TTC549 (cell line): ENCODE data around the gene DTNA.
"Not testable (repeated sequence)": the region's sequence is repeated elsewhere in the genome, so short reads cannot be mapped to it uniquely, and the experiment has no call there.

Source experiments
- FAIRE-seq: peaks from 2 replicates; lab custom pipeline; 2012; peaks lifted over from hg19 to GRCh38; lab: Jason Lieb, UNC

DTNA gene

DNA sequence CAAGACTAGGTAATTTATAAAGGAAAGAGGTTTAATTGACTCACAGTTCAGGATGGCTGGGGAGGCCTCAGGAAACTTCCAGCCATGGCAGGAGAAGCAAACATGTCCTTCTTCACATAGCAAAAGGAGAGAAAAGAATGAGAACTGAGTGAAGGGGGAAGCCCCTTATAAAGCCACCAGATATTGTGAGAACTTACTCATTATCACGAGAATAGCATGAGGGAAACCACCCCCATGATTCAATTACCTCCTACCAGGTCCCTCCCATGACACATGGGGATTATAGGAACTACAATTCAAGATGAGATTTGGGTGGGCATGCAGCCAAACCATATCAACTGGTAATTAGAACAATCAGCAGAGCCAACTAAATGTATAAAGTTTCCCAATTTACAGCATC, 196.9 kb downstream of the DTNA start:
- FAIRE-seq = not testable (repeated sequence)

DNA sequence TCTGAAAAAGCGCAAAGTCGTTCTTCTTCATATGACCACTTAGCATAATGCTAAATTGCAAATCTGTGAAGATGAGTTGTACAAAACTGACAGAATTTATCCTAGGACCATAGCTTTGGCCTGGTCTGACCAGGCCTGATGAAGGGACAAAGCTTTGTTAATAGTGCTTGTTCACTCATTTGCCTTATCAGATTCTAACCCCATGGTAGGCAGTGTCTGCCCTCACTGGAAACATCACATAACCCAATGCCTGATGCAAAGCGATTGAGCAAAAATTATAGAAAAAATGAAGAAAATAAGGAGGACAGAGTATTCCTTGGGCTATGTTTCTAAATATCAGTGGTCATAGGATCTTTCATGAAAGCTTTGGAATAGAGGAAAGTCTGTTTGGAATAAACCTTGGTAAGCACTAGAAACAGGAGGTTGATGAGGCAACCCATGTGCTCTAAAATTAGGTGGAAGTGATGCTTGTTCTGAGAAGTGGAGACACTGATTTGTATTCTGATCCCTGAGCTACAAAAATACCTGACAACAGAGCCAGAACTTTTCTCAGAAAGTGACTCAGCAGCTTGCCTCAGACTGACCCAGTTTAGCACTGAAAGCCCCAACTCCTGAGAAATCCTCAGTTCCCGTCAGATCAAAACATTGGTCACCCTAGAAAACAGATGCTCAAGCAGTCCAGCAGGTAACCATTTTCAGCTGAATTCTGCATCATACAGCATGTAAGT, 199.7 kb downstream of the DTNA start:
- no peak for FAIRE-seq

DNA sequence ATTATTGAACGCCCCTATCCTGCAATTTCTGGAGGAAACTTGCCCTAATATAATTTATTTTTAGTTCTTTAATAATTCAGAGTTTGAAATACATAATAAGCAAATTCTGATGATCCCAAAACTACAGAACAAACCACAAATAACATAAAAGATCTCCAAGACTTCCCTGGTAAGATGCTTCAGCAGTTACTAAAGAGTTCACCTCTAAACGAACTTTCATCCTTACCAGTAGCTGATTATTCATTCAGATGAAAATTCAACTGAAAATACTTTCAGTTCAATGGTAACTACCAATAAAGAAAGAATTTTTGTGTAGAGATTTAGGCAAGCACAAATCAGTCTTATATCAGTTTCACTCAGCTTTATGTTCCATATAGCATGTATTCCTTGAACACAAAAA, 201.0 kb downstream of the DTNA start:
- FAIRE-seq = no peak

DNA sequence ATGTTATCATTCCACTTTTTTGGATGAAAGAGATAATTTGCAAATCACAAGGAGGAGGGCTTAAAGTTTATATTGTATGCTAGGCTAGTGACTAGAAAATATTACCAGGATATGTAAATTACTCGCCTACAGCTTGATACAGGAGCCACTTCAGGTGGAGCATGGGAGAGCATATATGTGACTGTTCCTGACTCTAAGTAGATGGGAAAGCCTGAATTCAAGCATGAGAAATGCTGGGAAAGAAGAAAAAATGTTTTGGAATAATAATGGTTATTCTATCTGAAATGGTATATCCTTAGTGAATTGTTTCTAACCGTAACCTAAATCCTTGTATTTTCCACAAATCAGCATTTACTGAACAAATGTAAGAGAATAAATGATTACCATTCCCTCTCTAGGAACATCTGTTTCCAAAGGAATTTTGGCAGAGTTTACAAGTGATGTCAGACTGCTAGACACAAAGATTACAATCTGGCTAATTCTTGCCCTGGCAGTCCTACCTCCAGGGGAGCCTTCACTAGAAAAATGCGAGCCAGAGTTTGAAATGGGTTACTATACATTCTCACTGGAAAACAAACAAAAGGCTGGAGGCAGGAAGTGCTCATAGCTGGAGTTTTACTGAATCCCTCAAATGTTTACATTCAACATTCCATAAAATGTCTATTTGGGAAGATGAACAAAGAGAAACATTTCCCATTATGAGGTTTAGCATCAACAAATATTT, 201.7 kb downstream of the DTNA start:
- FAIRE-seq = no peak

DNA sequence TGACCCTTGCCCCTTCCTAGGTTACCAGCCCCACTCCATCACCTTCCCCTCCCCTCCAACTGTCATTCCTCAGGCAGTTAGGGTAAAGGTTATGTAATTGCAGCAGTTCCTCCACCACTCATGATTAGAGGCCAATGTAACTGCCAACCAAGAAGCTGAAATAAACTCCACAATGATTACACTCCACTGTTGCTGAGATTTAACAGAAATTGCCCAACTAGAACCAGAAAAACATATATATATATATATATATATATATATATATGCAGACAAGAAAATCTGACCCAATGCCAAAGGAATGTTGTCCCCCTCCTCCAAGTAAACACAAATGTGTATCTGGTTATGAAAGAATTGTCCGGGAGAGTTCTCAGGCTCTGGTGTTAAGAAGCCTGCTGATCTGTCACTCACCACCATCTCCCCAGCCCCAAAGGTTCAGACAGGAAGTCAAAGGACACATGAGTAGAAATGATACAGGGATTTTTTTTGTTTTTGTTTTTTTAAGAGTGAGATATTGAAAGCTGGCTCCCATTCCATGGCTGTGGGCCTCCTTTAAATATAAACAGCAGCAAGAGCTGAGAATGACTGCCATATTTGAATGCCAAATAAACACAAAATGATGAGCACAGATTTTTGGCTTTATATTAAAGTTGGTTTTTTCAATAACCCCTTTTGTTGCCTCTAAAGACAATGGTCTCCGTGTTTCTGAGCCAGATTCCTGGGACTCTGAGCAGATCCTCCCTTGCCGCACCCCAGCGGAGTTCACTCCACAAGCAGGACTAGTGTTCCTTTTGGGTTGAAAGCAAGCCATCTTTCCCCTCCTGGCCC, 204.0 kb downstream of the DTNA start:
- no peak for FAIRE-seq

DNA sequence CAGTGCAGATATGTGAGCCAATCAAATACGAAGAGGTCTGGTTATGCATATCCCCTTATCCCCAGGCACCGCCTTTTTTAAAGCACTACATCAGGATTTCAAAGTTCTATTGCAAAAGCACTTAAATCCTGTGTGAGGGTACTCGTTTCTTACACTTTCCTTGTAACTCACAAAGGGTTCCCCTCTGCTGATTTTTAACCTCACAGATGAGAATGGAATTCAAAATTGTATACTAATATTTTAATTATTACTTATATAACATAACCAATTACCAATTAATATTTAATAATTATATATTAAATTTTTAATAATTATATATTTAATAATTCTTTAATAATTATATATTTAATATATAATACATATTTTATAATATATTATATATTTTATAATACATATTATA, 204.9 kb downstream of the DTNA start:
- FAIRE-seq = no peak

DNA sequence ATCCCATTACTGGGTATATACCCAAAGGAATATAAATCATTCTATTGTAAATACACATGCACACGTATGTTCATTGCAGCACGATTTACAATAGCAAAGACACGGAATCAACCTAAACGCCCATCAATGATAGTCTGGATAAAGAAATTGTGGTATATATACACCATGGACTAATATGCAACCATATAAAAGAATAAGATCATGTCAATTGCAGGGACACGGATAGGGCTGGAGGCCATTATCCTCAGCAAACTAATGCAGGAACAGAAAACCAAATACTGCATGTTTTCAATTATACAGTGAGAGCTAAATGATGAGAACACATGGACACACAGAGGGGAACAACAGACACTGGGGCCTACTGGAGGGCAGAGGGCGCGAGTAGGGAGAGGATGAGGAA, 206.4 kb downstream of the DTNA start:
- FAIRE-seq = not testable (repeated sequence)

DNA sequence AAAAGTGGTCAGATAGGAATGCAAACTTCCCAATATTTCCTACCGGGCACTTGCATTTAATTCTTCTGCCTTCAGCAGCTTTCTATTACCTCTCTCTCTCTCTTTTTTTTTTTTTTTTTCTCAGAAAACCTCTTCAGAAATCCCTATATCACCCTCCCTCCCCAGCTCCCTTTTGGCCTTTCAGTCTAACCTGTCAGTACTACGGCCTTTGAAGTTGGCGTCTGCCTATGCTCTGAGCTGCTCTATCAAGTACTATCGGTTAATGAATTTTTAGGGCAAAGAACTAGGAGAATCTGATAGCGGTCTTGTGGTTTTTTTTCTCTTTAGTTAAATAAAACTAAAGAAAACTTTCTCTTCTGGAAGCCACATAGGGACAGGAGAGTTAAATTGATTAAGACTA, 208.8 kb downstream of the DTNA start:
- no peak for FAIRE-seq

DNA sequence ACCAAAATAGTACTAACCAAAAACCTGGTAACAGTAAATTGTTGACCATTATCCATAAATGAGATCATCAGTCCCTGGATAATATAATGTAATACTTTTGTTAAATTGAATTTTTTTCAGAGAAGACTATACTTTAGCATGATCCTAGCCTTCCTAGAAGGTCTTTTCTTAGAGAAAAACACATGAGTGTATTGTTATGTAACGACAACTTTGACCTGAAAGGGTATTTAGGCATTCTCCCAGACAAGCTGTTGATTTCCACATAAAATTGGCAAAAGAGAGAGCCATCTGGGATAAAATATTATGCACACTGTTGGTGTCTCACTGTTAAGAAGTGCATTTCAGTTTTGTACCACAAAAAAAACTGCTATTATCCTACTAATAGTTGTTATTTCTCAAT, 211.1 kb downstream of the DTNA start:
- no peak for FAIRE-seq

DNA sequence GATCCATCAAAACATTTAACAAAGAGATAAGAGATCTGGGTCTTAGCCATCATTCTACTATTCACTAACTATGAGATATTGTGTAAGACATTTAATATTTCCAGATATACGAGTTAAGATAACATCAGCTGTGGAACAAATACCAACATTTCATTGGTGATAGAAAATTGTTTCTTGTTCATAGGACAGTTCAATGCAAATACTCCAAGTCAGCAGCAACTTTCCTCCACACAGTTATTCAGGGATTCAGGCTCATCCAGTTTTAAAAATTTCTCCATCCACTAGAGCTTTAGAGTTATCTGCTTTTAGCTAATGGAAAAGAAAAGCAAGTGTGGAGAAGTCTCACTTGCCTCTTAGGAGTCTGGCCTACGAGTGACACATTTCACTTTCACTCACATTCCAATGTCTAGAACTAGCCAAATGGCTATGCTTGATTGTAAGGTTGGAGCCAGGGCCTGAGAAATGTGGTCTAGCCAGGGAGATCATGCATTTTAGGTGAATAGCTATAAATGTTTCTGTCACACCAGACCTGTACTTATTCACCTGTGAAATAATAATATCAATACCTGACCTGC, 211.8 kb downstream of the DTNA start:
- no peak for FAIRE-seq

DNA sequence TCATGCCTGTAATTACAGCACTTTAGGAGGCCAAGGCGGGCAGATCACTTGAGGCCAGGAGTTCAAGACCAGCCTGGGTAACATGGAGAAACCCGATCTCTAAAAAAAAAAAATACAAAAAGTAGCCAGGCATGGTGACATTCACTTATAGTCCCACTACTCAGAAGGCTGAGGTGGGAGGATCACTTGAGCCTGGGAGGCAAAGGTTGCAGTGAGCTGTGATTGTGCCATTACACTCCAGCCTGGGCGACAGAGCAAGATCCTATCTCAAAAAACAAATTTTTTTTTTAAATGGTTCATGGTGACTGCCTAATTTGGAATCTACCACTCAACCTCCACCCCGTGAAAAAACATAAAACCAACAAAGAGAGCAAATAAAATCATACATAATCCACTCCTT, 212.5 kb downstream of the DTNA start:
- FAIRE-seq = not testable (repeated sequence)

DNA sequence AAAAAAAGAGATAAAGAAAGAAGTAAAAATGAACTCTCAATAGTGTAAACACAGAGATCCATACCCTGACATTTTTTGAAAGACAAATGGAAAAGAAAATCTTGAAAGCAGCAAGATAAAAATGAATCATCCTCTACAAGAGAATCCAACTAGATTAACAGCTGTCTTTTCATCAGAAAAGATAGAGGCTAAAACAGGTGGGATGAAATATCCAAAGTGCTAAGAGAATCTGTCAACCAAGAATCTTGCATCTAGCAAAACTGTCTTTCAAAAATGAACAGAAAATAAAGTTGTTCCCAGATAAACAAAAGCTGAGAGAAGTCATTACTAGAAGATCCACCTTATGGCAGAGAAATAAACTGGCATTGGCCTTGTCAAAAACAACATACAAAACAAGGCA, 213.8 kb downstream of the DTNA start:
- FAIRE-seq = no peak

DNA sequence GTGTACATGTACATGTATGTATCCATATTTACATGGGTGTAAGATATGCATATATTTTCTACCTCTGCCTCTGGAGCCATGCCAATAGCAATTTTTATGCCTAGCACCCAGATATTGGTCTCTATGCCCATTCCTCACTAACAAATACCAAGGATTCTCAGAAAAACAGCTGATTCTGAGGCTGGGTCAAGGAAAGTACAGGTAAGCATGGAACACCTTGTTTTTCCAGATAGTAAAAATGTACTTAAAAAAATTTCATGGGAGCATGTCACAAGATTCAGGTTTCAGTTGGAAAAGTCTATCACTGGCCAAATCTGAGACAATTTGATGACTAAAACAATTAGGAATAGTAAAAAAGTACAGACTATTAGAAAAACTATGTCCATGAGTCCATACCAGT, 216.6 kb downstream of the DTNA start:
- no peak for FAIRE-seq

DNA sequence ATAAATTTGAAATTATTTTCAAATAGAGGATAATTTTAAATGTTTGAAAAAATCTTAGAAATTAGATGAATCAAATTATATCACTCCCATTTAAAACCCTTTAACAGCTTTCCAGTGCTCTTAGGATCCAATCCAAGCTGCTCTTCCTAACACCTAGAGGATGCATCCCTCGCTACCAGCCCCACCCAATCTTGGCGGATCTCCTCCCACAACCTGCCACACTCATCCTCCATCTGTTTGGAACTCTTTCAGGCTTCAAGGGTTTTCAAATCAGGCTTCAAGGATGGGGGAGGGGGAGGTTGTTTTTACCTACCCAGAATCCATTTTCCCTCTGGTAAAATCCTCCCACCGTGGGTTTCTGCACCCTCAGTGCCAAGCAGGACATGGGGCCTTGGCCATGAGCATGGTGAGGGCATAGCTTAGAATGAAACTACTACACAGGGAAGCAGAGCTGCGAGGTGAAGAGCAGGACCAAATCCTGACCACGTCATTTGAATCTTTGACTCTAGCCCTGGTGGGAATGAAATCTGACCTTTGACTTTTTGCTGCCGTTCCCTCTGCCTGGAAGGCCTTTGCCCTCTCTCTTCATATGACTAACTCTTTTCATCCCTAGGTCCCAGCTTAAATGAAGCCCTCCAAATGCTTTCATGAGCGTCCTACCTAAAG, 218.1 kb downstream of the DTNA start:
- no peak for FAIRE-seq

DNA sequence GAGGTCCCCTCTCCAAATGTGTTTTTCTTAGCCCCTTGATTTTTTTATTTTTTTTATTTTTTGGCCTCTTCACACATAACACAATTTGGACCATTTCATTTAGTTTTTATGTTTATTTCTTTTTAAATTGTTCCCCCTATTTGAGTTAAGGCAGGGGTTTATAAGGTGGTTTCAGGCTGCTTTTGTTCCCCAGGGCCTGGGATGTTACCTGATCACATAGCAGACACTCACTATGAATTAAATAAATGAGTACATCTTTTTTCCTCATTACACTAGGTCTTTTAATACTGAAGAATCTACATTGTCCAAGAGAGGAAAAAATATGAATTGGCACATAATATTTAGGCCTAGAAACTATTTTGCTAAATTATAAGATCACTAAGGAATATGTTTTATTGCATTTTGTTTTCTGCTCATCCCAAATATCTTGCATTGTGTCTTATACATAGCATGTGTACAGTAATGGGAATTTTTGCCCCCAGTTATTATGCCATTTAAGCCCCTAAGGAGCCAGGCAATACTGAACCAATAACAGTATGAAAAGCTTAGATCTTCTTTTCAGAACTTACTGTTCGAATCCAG, 218.7 kb downstream of the DTNA start:
- no peak for FAIRE-seq

DNA sequence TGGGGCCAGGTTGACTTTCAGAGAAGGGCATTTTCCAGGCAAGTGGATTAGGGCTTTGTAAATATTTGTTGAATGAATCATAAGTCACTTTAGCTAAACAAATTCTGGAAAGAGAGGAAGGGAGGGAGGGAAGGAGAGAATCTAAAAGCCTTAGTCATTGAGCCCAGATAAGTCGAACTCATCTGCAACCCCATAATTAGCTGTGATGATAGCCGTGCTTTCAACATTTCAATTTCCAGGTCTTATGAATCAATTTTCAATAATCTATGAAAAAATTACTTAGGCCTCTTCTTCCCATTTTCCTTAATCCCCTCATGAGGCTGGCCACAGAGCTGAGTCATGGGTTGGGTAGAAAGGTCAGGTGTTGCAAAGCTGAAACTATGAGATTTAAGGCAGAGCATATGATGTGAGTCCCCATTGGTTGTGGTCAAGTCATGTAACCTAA, 219.3 kb downstream of the DTNA start:
- no peak for FAIRE-seq

DNA sequence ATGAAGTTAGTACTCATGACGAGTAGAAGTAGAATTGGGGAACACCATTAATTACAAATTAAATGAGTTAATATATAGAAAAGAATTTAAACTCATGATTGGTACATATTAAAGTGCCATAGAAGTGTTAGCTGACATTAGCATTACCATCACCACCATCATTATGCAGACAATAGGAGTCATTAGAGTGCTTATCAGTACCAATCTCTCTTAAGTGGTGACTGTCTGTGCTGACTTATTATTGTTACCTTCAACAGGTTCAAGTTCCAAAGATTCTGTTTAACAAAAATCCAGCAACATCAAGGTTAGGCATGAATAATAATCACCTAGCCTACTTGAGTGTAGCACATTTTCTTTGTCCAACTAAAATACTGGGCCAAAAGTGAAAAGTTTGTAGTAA, 222.3 kb downstream of the DTNA start:
- FAIRE-seq = no peak

DNA sequence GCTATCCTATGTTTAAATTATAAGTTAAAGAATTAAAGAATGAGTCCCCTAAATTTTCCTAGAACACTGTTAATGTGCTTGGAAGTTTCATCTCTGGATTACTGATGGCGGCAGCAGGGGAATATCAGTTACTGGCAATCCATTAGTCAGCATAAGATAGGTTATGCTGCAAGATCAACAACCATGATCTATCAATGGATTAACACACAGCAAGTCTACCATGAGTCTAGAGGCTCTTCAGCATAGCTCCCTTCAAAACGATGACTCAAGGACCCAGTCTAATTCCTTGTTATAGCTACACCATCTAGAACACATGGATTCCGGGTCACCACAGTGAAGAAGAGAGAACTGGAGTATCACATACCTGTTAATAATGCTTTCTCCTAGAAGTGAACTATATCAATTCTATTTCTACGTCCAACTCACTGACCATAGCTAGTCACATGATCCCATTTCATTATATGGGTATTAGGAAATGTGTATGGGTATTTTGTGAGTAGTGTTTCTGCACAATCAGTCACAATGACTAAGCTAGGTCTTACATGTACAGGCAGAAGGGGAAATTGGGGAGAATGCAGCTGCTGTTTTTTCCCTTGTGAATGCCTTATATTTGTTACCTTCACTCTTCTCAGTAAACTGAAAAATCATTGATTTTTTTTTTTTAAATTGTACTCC, 222.8 kb downstream of the DTNA start:
- FAIRE-seq = no peak

DNA sequence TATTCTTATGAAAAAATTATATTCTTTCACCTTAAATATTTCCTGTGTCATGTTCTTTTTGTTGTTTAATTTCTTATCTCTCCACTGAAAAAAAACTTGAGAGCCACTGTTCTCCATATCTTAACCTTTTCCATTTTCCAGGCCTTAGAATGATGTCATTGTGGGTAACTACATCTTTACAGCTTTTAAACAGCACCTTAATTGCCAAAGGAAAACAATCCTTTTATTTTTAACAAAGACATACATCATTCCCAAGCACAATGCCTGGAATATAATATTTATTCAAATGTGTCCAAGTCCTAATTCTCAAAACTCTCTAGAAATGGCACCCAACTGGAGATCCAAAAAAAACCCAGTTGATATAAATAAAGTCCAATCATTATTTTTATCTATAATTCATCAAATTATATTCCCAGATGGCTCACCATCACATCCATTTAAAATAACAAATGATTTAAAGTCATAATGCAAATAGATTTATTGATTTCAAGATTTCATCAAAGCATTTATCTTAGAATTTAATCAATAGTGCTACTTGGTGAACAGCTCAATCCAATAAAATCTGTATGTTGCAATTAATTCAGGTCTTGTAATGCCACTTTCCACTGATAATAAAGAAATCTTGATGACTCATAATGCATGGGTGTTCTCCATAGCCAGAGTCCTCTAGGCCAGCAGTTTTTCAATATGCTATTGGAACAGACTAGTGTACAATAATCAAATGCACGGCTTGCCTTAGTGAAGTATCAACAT, 224.0 kb downstream of the DTNA start:
- no peak for FAIRE-seq

DNA sequence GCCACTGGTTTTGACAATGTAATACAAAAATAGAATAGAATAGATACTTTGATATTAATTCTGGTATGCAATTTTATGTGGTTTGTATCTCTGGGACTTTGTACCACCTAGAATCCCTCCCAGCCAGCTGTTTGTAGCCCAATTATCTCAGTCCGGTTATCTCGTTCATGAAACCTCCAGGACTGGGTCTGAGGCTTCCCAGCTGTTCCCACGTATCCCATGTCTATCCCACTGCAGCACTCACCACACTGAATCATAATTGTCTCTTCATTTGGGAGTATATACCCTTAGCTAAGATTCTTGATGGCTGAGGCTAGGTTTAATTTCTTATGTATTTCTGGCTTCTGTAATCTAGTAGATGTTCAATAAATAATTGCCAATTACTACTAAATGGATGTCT, 226.7 kb downstream of the DTNA start:
- no peak for FAIRE-seq

DNA sequence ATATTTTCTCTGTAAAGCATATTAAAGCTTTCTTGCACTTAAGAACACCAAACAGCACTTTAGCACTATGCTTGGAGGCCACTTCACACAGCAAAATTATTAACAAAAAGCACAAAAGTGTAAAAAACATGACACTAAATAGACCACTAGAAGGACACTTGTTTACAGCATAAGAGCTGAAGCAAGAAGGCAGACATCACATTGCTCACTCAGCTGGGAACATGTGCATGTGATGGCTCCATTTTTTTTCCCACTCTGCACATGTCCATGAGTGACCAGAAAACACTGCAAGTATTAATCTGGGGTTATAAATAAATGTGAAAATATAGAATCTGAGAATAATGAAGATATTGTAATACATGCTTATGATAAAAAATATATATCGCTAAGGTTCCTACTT, 228.0 kb downstream of the DTNA start:
- no peak for FAIRE-seq
